HepG2 (cell line): Measurements from ENCODE around the gene GIPC2.

Experiments
- CHD4 ChIP-seq: fragments of 200-600 bp; sonication (generic); IDR thresholded peaks from 2 replicates; pipeline ENCODE4 v1.7.0; 2017; ENCODE audit warnings: mild to moderate bottlenecking, low read length, borderline replicate concordance
- CTCF ChIP-seq: sonication (generic); formaldehyde crosslinking; IDR thresholded peaks from 2 replicates; pipeline ENCODE4 v1.5.0; 2020; ENCODE audit warnings: mild to moderate bottlenecking, missing genetic modification reagents, moderate library complexity
- ELF4 ChIP-seq: sonication (generic); formaldehyde crosslinking; IDR thresholded peaks from 2 replicates; pipeline ENCODE4 v1.5.0; 2020; ENCODE audit warnings: missing genetic modification reagents, mild to moderate bottlenecking, moderate library complexity, borderline replicate concordance
- MED1 ChIP-seq: sonication (generic); formaldehyde crosslinking; IDR thresholded peaks from 2 replicates; pipeline ENCODE4 v1.4.0; 2020; ENCODE audit warnings: missing genetic modification reagents
- MXD4 ChIP-seq: IDR thresholded peaks from 2 replicates; pipeline ENCODE4 v1.6.1; 2016; ENCODE audit warnings: mild to moderate bottlenecking, missing biosample characterization, missing genetic modification reagents
- NR2F6 ChIP-seq, 2 experiments: IDR thresholded peaks; 2 replicates each; pipeline ENCODE4 v1.6.1; 2016; ENCODE audit warnings: antibody characterized with exemption in 1 of 2, mild to moderate bottlenecking in 1 of 2
- POLR2AphosphoS5 ChIP-seq: IDR thresholded peaks from 2 replicates; pipeline ENCODE4 v1.6.1; 2012; ENCODE audit warnings: low read depth, low read length
- STAT6 ChIP-seq: sonication (generic); formaldehyde crosslinking; IDR thresholded peaks from 2 replicates; pipeline ENCODE4 v1.4.0; 2020; ENCODE audit warnings: missing genetic modification reagents, mild to moderate bottlenecking, borderline replicate concordance
- SUZ12 ChIP-seq: fragments of 150-350 bp; IDR thresholded peaks from 2 replicates; pipeline ENCODE4 v1.6.1; 2014; ENCODE audit warnings: low read depth, low read length
- ZNF274 ChIP-seq: sonication (generic); formaldehyde crosslinking; IDR thresholded peaks from 2 replicates; pipeline ENCODE4 v1.5.1; 2020; ENCODE audit warnings: mild to moderate bottlenecking, missing genetic modification reagents
- ZNF512B ChIP-seq: sonication (generic); formaldehyde crosslinking; IDR thresholded peaks from 2 replicates; pipeline ENCODE4 v1.5.1; 2020; ENCODE audit warnings: missing genetic modification reagents, mild to moderate bottlenecking, borderline replicate concordance

- TF ChIP-seq SUZ12 (no peak), ELF4 (no peak), CTCF (CRISPR knock-in tag) (no peak), CHD4 (no peak), ZNF512B (CRISPR knock-in tag) (no peak), MED1 (CRISPR knock-in tag) (no peak), MXD4 (CRISPR knock-in tag) (no peak), STAT6 (CRISPR knock-in tag) (no peak), NR2F6 (IDR thresholded peaks at IDR 0.05) (no peak), NR2F6 (CRISPR knock-in tag; IDR thresholded peaks at IDR 0.05) (no peak), ZNF274 (CRISPR knock-in tag) (no peak), POLR2AphosphoS5 (no peak)
These were observed 130.7 kb downstream of the GIPC2 start for GRCh38 chr1:78176448-78176847.
